CD4-positive, alpha-beta T cell treated with Interleukin-17A for 1 hour (primary cell): ENCODE results near the gene GTPBP10.
"Not testable (repeated sequence)": the region's sequence is repeated elsewhere in the genome, so short reads cannot be mapped to it uniquely, and the experiment has no call there.

Source experiments
- DNase-seq: peaks from one replicate; pipeline ENCODE4 v3.0.0-alpha.2; 2020

The GTPBP10 gene, protein sequence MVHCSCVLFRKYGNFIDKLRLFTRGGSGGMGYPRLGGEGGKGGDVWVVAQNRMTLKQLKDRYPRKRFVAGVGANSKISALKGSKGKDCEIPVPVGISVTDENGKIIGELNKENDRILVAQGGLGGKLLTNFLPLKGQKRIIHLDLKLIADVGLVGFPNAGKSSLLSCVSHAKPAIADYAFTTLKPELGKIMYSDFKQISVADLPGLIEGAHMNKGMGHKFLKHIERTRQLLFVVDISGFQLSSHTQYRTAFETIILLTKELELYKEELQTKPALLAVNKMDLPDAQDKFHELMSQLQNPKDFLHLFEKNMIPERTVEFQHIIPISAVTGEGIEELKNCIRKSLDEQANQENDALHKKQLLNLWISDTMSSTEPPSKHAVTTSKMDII

DNA sequence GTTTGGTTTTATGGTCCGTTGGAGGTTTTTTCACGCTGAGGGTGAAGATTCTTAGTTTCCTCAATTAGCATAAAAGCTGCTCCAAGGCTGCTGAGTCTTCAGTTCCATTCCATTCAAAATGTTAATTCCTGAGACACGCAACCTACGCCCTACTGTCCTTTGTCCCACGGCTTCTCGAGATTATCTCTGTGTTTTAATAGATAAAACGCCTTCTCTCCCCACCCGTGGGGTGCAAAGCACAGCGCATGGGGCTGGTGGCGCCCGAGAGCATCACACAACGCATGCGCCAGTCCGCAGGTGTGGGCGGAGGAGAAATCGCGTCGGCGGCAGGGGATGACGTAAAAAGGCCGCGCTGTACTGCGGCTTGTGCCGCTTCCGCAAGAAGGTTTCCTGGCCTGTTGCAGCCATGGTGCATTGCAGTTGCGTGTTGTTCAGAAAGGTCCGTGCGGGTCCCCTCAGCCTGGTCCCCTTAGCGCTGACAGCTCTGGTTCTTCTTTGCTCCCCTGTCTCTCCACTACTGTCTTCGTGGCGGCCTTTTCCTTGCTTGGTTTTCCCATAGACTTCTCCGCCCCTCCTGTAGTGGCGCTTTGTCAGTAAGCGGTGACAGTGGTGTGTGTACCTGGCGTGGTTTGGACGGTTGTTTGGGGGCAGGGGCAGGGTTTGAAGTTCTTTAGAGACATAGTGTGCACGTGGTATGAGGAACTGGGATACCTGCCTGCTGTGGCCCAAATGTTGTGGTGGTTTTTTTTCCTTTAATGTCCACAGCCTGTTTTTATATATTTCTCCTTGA lies at the start of gene GTPBP10:
TSS of gene GTPBP10 (plus strand) at position 381 of the 790 bp plus-strand sequence. CDS start at position 407, 26 bp downstream.
- peak; percentile 95 for DNase-seq

DNA sequence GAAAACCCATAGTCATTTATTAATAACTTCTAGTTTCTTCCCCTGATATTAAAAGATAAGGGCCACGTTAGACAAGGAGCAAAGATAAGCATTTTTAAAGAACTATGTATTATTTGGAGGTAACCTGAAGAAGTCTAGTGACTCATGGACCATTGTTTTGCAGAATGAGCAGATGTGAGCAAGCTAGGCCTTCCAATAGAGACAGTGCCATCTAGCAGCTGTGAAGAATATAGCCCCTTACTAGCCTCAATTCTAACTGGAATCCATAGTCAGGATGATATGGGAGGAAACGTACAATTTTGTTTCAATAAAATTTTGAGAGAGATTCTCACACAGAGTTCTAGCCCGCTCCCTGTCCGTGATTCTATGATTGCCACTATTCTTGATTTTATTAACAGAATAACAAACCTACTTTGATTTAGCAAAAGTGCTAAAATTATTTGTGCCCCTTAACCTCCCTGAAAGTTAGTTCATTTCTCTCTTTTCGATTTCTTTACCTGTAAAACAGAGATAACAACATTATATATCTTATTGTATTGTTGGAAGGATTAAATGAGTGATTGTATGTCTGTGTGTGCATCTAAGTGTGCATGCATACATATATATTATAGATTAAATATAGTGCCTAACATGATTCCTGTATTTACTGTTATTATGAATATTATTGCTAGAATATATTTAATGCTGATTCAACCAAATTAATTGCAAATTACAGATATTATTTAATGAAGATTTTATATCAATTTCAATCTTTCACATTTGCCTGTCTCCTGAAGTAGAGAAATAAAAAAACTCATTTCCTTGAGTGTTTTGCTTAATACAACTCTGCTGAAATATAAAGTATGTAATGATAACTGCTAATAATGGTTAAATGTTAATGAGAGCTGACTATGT lies 48.1 kb upstream of the GTPBP10 start:
- DNase-seq = peak; percentile 18

DNA sequence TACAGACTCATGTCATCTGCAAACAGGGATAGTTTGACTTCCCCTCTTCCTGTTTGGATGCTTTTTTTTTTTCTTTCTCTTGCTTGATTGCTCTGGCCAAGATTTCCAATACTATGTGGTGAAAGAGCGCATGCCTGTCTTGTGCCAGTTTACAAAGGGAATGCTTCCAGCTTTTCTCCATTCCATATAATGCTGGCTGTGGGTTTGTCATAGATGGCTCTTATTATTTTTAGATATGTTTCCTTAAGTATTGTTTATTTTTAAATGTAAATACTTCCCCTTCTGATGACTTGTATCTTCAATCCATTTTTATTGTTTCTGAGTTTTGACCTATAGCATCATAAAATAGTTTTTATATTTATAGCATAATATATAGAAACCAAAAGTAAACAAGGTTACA lies 43.3 kb upstream of the GTPBP10 start:
- no peak for DNase-seq

DNA sequence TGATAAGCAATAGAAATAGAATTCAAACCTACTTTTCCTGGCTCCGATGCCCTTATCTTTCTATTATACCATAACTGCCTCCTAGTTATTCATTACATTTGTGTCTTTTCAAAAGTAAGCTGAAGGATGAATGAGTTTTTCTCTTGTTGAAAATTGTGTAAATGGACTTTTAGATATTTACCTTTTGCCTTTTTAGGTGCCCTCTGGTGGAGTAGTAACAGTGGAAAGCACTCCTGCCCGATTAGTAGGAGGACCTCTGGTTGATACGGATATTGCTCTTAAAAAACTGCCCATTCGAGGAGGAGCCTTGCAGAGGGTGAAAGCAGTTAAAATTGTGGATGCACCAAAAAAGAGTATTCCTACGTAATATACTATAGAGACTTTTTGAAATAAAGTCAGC lies 36.6 kb upstream of the GTPBP10 start:
- DNase-seq = no peak

DNA sequence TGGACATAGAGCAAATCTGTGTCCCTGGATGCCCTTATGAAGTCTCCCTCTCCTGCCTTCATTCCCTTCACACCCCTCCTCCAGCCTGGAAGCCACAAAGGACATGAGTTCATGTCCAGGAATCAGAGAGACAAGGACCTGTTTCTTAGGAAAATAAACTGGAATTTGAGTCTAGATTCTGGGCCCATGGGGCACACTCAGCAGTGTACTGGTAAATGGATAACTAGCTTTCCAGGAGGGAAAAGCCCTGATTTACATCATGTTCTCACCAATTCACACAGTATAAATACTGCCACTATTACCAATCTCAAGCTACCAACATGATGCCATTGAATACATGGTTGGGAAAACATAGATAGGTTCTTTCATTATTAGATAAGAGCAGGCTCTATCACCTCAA lies 35.3 kb upstream of the GTPBP10 start:
- DNase-seq = no peak

DNA sequence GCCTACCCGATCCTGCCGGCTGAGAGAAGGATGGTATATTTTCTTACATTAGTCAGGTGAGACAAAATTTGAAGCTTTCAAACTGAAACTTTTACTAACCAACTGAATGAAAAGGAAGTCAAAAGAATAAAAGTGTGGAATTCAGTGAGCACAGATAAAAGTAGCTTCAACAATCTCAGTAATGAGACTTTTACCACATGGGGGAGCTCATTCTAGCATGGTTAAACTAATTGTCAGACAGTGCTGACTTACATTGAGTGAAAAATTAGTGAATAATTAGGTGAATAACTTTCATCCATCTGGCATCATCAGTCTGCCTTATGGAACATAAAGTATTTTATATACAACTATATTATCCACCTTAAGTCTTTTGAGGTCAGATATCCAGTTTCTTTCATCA lies 33.8 kb upstream of the GTPBP10 start:
- peak; percentile 10 for DNase-seq

DNA sequence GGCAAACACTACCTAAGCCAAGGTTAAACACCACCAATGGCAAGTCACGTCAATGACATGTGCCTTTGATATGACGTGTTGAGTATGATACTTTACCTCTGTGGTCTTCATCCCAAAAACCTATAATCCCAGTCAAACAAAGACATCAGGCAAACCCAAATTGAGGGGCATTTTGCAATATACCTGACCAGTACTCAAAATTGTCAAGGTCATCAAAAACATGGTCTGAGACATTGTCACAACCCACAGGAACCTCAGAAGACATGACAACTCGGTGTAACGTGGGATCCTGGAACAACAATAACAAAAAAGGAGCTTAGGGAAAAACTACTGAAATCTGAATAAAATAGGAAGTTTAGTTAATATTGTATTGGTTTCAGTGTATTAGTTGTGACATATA lies 32.6 kb upstream of the GTPBP10 start:
- DNase-seq = no peak

DNA sequence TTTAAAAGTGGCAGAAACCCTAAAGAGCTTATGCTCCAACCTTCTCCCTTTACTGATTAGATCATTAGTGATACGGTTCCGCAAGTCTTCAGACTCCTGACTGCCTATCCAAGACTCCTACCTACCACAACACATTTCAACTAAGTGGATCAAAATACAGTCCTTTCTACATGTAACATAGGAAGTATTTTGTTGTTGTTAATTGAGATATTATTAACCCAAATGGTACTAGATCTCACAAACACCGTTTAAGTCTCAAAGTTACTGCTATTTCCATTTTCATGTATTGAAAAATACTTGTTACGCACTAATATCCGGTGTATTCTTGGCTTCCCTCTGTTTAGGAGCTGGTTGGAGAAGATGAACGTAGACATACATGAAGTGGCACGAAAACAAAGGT lies 26.5 kb upstream of the GTPBP10 start:
- DNase-seq = no peak

DNA sequence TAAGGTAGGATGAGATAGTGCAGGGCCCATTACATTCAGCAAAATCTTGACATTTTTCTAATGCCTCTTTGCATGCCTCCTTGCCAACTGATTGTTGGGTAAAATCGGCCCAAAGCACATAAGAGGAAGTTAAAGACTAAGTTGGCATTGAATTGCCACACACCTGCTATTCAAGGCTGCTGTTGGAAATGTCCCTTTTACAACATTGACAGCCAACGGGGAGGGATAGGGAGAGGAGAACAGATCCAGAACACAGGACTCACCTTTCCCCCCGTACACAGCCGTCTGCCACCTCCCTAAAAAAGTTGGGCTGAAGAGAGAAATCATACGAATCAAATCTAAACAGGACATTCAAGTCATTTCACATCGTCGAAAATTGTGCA lies 26.1 kb upstream of the GTPBP10 start:
- no peak for DNase-seq

DNA sequence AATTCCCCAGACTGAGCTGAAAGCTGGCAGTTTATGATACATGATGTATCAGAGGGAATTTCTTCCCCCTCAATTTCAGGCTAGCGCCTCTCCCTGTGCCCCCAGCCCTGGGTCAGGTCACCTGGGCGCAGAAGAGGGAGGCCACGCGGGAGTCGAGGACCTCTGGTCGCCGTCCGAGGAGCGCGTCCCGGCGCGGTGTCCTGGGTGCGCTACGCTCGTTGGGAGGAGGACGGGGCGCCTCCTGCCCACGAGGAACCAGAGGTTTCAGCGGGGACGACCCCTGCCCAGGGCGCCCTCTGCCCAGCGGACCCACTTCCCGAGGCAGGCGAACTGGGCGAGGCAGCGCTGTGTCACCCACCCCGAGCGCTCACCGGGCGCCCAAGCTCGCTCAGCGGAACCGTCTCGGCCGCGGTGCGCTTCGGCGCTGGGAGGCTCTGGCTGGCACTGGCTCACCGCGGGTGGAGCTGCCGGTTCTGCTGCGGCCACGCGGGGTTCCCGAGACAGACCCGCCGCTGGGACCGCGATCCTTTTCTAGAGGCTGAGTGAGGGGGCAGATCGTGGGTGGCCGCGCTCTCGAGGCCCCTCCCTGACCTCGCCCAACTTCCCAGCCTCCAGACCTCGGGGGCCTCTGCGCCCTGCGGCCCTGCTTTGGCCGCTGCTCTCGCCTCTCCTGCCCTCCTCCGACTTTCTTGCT lies 25.6 kb upstream of the GTPBP10 start, which contains the start of gene FAM237B:
TSS of gene FAM237B (minus strand) at position 504 of the 694 bp plus-strand sequence. CDS start 1,556 bp downstream, outside the sequence.
- DNase-seq = no peak

DNA sequence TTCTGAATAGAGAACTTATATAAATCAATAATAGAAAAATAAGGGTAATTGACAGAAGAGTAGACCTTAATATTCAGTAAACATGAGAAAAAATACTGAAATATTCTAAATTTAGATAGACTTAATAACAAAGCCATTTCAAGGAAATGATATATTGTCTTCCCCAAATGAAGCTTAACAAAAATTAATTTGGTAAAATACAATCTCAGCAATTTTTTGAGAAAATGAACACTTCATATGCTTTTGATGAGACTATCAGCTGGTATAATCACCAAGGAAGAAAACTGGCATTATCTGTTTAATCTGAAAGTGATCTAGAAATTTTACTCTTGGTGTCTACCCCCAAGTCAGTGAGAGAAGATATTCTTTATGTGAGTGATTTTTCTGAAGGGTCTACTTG lies 23.7 kb upstream of the GTPBP10 start:
- no peak for DNase-seq

DNA sequence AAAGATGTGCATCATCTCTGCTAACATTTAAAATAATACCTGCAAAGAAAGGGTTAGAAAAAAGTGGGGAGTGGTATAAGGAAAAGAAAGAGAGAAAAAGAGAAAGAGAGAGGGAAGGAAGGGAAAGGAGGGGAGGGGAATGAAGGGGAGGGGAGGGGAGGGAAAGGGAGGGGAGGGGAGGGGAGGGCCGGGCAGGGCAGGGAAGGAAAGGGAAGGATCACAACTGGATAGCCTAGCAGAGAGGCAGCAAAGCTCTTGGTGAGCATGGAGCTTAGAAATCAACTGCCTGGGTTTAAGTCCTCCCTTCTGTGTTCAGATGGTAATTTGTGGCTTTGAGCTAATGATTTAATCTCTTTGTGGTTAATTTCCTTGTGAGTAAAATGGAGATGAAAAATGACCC lies 20.0 kb upstream of the GTPBP10 start:
- DNase-seq = no peak

DNA sequence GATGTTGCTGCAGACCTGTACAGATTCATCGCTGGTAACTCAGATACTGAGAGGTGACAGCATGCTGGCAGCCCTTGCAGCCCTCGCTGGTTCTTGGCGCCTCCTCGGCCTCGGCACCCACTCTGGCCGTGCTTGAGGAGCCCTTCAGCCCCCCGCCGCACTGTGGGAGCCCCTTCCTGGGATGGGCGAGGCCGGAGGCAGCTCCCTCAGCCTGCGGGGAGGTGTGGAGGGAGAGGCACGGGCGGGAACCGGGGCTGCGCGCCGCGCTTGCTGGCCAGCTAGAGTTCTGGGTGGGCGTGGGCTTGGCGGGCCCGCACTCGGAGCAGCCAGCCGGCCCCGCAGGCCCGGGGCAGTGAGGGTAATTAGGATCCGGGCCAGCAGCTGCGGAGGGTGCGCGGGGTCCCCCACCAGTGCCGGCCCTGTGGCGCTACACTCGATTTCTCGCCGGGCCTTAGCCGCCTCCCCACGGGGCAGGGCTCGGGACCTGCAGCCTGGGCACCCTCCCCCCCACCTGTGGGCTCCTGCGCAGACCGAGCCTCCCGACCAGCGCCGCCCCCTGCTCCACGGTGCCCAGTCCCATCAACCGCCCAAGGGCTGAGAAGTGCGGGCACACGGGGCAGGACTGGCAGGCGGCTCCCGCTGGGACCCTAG lies 12.2 kb upstream of the GTPBP10 start:
- DNase-seq = no peak

DNA sequence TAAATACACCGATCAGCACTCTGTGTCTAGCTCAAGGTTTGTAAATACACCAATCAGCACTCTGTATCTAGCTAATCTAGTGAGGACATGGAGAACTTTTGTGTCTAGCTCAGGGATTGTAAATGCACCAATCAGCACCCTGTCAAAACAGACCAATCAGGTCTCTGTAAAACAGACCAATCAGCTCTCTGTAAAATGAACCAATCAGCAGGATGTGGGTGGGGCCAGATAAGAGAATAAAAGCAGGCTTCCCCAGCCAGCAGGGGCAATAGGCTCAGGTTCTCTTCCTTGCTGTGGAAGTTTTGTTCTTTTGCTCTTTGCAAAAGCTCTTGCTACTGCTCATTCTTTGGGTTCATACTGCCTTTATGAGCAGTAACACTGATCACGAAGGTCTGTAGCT lies 11.6 kb upstream of the GTPBP10 start:
- not testable (repeated sequence) for DNase-seq

DNA sequence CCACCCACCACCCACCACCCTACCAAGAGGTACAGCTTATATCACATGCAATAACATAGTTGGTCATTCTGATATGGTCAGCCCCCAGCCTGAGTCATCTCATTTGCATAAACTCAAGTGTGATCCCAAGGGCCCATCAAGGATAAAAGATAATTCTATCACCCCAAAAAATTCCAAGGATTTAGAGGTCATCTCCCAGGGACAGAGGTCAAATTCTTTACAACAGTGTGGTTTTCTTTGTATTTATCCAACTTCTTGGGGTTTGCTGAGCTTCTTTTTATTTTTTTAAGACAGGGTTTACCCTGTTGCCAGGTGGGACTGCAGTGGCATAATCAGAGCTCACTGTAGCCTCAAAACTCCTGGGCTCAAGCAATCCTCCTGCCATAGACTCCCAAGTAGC lies 9.4 kb upstream of the GTPBP10 start:
- DNase-seq = no peak

DNA sequence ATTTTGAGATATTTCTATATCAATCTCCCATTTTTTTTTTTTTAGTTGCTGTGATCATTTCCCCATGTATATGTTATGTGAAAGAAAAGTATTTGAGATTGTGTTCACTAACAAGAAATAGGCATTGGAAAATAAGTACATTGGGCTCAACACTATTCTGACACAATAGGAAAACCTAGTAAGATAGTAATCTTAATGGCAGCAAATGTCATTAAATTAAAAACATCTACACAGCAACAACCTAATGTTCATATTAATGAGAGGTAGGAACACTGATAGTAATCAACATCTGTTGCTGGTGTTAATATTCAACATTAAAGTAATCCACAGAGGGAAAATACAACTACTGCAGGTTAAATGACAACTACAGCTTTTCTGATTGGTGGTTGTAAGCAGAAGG lies 1.5 kb upstream of the GTPBP10 start:
- DNase-seq = no peak

DNA sequence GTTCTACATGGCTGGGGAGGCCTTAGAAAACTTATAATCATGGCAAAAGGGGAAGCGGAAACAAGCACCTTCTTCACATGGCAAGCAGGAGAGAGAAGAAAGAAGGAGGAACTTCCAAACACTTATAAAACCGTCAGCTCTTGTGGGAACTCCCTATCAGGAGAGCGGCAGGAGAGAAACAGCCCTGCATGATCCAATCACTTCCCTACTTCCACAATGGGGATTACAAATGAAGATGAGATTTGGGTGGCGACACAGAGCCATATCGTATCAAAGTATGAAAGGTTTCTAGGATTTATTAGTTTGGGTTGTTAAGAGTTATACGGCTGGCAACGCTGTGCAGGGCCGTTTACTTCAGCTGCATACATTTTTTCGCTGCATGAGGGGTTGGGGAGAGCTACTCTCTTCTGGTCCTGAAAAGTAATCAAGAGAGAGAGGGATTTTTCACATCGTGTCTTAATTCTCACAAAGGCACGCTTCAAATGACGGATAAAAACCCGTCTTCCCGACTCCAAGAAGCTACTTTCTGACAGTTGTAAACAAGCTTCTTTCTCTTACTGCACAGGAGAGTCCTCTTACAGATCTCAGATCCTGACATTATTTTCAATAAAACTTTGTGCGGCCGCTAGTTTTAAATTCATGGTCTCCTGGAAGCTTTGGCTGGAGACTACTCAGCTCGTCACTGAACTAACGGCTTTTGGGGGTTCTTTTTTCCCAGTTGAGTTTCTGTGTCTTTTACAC lies 751 bp upstream of the GTPBP10 start:
- no peak for DNase-seq

DNA sequence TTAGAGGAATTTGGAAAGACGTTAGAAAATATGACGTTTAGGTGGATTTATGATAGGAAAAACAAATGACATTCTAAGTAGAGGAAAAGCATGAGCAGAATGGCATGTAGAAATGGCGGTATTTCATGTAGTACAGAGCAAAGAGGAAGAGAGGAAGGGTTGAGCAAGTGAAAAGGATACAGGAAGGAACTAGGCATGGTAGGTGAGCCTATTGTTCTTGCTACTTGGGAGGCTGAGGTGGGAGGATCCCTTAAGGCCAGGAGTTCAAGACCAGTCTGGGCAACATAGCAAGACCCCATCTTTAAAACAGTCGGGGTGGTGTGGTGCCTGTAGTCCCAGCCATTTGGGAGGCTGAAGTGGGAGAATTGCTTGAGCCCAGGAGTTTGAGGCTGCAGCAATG lies 1.2 kb downstream of the GTPBP10 start:
- DNase-seq = peak; percentile 3

DNA sequence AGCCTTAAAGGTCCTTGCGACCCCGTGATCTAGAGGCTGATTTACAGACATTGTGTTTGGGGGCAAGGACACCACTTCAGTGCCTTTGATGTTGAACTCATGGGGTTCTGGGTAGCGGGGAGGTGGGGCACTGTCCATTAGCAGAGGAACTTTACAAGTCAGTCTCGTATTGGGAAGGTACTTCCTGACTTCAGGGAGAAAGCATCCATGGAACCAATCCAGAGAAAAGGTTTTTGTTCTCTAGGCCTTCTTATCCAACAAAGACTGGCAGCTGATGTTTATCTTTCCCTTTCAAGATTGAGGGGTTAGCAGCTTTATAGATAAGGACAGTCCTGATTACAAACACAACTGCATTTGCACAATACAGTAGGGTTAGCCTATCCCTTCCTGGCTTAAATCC lies 2.8 kb downstream of the GTPBP10 start:
- no peak for DNase-seq

DNA sequence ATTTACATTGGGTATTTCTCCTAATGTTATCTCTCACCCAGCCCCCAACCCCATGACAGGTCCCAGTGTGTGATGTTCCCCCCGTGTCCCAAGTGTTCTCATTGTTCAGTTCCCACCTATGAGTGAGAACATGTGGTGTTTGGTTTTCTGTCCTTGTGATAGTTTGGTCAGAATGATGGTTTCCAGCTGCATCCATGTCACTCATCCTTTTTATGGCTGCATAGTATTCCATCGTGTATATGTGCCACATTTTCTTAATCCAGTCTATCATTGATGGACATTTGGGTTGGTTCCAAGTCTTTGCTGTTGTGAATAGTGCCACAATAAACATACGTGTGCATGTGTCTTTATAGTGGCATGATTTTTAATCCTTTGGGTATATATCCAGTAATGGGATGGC lies 3.5 kb downstream of the GTPBP10 start:
- not testable (repeated sequence) for DNase-seq

DNA sequence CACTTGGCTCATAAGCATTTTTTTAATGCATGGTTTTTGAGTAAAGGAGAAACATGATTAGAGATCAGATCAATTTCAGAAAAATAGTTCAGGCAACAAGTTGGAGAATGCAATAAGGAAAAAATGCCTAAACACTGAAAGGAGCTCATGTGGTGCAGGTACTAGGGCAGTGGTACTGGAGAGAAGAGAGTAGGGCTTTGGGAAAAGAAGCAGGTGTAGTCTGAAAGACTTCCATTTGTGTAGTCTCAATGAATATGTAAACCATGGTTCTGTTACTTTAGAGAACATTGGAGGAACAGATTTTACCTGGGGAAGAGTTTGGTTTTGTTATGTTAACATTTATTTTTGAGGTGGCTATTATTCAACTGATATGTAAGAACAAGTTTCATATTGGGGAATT lies 5.5 kb downstream of the GTPBP10 start:
- DNase-seq = no peak
